IPS DF 19.7 (cell line): ENCODE results near the gene LIPK.
"Not testable (repeated sequence)": the region's sequence is repeated elsewhere in the genome, so short reads cannot be mapped to it uniquely, and the experiment has no call there.

Experiments
- DNase-seq: peaks from one replicate; pipeline ENCODE4 v3.0.0-alpha.2; 2013; ENCODE audit warnings: low read depth, low spot score

The LIPK gene, protein sequence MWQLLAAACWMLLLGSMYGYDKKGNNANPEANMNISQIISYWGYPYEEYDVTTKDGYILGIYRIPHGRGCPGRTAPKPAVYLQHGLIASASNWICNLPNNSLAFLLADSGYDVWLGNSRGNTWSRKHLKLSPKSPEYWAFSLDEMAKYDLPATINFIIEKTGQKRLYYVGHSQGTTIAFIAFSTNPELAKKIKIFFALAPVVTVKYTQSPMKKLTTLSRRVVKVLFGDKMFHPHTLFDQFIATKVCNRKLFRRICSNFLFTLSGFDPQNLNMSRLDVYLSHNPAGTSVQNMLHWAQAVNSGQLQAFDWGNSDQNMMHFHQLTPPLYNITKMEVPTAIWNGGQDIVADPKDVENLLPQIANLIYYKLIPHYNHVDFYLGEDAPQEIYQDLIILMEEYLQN

DNA sequence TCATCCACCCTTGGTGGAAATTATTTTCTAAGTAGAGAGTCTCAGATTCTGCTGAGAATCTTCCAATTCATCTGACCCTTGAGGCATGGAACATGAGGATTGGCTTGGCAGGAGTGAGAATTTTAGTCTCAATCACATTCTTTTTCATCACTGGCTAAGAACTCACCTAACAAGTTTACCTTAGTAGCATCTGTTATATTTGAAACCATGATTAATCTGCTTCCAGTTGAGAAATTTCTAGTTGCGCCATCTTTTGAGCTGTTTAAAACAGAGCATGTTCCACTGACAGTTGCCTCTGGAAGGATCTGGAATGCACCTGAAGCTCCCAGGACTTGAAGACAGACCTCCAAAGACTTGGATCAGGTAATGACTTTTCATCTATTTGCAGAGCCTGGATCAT lies at the start of gene LIPK:
Gene LIPK, plus strand, starts transcription at position 292 of the 400 bp plus-strand sequence. CDS start 18,295 bp downstream, outside the sequence.
- DNase-seq: no peak

DNA sequence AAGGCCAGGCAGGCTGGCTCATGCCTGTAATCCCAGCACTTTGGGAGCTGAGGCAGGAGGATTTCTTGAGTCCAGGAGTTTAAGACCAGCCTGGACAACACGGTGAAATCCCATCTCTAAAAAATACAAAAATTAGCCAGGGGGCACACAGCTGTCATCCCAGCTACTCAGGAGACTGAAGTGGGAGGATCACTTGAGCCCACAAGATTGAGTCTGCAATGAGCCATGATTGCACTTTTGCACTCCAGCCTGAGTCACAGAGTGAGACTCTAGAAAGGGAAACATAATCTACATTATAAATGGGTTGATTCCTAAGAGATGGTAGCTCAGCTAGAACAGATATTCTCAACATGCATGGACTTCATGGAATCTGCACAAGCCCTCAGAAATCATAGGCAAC lies 48.1 kb upstream of the LIPK start:
- no peak for DNase-seq

DNA sequence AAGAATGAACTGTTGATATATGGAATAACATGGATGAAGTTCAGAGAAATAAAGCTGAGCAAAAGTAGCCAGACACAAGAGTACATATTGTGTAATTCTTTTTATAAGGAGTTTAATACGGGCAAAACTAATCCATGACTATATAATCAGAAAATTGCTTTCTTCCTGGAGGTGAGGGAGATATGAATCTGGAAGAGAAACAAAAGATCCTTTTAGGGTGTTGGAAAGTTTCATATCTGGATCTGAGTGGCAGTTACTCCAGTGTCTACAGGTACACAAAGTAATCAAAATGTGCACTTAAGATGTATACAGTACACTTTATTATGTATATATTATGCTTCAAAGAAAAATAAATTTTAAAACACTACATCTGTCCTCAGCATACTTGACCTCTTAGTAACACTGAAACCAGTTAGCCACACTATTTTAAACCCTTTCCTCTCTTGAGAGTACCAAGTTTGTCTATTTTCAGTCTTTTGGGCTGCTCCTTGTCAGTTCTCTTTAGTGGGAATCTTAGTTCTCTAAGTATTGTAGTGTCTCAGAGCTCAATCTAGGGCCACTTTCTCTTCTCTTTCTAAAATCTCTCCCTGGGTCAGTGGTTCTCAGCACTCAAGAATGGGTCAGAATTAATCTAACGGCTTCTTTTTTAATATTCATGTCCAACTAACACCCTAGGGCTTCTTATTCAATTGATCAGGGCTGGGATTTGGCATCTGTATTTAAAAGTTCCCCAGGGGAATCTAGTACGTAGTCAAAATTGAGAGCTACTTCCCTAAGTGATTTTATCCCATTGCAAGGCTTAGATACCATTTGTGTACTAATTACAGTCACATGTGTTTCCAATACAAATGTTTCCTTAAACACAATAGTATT lies 46.1 kb upstream of the LIPK start:
- DNase-seq: no peak

GRCh38 chr10:88660598-88660884 lies 45.5 kb upstream of the LIPK start:
- DNase-seq: no peak

- no peak for DNase-seq
Measured at GRCh38 chr10:88661018-88661417, 45.0 kb upstream of the LIPK start.

GRCh38 chr10:88661577-88661976 lies 44.5 kb upstream of the LIPK start:
- no peak for DNase-seq

DNA sequence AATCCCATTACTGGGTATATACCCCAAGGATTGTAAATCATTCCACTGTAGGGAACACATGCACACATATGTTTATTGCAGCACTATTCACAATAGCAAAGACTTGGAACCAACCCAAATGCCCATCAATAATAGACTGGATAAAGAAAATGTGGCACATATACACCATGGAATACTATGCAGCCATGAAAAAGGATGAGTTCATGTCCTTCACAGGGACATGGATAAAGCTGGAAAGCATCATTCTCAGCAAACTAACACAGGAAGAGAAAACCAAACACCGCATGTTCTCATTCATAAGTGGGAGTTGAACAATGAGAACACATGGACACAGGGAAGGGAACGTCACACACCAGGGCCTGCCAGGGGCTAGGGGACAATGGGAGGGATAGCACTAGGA lies 42.9 kb upstream of the LIPK start:
- not testable (repeated sequence) for DNase-seq

DNA sequence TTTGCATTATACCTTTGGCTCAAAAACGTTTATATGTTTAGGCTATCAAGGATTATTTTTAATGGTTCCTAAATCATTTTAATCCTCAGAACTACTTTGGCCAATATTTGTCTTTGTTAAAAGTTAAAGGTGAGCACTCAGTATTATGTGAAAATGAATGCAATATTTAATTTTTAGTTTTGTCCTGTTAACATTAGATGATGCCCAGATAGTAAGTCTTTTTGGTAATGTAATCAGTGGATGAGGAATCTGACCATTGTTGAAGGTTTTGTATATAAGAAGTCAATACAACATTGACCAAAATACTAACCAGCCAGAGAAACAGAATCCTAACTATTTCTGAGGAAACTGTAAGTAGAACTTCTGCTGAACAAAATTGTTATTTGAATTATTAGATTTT lies 41.9 kb upstream of the LIPK start, which contains the start of gene LIPF:
Gene LIPF, plus strand, starts transcription at position 301 of the 400 bp plus-strand sequence. CDS start 2,856 bp downstream, outside the sequence.
- DNase-seq: no peak

DNA sequence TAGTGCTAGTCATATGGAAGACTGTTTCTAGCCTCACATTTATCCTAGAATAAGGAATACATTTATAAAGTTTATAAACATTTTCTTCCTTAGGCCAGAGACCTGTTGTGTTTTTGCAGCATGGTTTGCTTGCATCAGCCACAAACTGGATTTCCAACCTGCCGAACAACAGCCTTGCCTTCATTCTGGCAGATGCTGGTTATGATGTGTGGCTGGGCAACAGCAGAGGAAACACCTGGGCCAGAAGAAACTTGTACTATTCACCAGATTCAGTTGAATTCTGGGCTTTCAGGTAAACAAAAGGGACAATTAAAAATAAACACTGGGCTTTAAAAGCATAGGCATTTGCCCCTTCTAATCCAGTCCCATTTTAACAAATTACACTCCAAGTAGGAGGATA lies 37.6 kb upstream of the LIPK start:
- DNase-seq: no peak

GRCh38 chr10:88670497-88670896 lies 35.6 kb upstream of the LIPK start:
- DNase-seq: no peak

DNA sequence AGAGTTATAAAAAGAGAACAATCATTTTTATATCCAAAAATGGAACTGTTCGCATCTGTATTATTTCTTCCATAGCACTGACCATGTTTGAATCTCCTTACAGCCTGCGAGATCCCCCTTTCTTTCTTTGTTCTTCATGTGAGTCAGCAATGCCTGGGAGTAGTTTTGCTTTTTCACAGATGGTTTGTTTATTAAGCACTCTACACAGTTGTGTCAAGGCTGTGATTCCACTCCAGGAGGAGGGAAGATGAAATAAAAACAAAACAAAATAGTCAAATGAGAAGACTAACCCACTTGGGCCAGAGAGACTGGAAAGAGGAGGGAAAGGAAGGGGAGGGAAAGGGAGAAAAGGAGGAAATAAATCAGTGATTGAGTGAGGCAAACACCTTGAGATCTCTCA lies 34.0 kb upstream of the LIPK start:
- no peak for DNase-seq

GRCh38 chr10:88676283-88677060 lies 29.6 kb upstream of the LIPK start:
- no peak for DNase-seq

- no peak for DNase-seq
Measured at GRCh38 chr10:88680958-88681357, 25.1 kb upstream of the LIPK start.

DNA sequence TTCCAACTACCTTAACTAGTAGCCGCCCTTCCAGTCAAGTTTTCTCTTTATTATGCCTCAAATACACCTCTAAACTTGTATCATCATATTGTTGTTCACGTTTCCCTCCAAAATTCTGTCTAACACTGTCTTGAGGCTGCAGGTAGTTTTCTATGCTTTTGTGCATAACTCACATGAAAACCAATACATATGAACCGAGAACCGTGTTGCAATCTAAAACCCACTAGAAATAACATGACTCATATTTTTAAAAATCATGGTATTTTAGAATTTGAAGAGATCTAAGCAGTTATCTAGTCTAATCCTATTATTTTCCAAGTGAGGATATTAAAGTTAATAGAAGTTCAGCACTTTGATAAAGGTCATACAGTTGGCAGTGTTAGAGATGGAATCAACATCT lies 23.6 kb upstream of the LIPK start:
- DNase-seq: no peak

DNA sequence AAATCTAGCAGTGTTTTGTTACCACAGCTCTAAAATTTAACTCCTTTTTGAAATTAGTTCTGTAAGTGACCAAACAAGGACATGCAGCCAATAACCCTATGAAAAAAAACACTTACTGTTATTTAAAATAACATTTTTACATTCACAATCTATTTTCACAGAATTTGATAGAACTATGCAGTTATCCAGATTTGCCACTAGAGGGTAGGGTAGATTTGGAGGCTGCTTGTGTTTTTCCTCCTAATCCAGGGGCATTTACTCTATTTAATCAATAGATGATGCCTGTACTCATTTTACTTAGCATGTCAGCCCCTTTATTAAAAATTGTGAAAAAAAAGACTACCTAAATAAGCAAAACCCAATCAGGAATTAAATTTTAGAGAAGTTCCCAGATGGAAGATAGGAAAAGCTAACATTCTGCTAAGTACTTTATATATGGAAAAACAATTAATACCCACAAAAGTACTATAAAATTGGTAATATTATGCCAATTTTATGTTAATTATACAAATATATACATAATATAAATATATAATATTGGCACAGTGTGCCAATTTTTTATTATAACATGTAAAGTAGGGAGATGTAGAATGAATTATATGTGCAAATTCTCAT lies 18.1 kb upstream of the LIPK start:
- DNase-seq: no peak

DNA sequence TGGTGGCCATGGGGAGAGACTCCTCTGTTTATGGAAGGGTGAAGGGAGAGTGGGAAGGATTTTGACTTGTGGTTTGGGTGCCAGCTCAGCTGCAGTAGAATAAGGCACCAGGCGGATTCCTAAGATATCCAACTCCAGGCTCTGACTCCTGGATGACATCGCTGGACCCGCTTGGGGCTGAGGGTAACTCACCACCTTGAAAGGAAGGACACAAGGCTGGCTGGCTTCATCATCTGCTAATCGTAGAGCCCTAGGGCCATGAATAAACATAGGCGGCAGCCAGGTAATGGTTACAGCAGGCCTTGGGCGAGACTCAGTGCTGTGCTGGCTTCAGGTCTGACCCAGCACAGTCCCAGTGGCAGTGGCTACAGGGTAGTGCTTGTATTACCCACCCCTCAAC lies 16.7 kb upstream of the LIPK start:
- DNase-seq: no peak

GRCh38 chr10:88693392-88694020 lies 12.5 kb upstream of the LIPK start:
- DNase-seq: no peak

DNA sequence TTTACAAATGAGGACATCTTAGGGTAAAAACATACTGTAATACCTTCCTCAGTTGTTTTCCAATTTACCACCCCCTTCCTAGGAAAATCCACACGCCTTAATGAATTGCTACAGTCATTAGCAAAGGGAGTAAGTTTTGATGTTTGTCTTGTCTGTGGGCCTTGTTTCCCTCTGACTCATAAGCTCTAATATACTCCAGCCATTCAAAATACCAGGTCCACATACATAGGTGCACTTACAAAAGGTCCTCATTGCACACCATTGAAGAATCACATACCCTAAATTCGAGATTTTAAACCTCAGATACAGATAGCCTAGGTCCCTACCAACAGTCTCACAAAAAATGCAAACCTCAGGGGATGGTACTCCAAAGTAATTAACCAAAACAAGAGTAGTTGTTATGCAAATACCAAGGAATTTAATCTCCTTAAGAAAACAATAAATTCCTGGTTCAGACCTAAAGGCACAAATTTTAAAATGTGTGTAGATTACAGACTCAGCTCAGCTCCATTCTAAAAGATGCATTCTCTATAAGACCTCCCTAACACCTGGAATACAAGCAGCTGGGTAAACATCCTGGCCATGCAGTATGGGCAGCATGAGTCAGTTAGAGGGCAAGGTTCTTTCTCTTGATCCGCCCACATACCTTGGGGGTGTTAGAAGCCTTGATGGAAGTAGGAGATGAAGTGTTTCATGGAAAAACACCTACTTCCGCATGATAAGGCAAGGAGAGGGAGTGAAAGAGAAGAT lies 3.0 kb upstream of the LIPK start:
- DNase-seq: peak; percentile 88

DNA sequence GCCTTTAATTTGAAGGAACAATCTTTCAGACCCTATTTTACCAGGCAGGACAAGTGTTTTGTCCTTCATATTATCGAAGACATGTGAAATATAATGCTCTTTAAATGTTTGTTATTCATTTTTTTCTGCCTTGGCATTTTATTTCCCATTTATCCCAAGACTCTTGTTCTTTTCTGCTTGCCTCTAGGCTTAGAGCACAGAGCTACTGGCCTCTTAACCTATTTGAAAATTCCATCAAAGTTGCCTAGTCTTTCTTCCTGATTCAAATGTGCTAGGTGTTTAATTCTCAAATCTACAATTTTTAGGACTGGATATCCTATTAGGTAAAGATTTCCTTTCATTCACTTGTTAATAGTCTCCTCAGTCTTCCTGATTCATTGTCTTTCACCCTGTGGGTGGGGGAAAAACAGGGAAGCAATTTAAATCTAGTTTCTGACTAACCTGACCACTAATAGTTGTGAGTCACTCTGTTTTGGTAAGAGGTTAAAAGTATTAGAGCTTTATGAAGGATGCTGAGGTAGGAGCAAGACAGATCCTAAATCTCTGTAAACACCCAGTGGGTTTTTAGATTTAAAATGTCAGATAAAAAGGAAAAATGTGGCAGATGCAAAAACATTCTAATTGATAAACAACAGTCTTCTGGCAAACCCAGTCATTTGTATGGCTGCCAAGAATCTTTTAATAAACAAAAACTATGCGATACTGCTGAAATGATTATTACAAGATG lies 1.5 kb downstream of the LIPK start:
- DNase-seq: no peak

GRCh38 chr10:88709361-88709760 lies 3.3 kb downstream of the LIPK start:
- DNase-seq: not testable (repeated sequence)
